Stimulated activated naive CD8-positive, alpha-beta T cell treated with anti-CD3 and anti-CD28 coated beads, Interleukin-15, Interleukin-2, amounts not matched to agents 100 U/mL and 50 U/mL, for 24 hours (primary cell): ENCODE data around the gene SKAP1.
A peak's percentile ranks its signal among the peaks of the same experiment; 100 is the strongest.

Source experiments
- ATAC-seq: fragments of 150-1000 bp; cut with Tn5 transposase; one replicate; pipeline ENCODE4 v1.10.0; 2021
- DNase-seq: peaks from one replicate; pipeline ENCODE4 v3.0.0; 2021

Gene SKAP1

DNA sequence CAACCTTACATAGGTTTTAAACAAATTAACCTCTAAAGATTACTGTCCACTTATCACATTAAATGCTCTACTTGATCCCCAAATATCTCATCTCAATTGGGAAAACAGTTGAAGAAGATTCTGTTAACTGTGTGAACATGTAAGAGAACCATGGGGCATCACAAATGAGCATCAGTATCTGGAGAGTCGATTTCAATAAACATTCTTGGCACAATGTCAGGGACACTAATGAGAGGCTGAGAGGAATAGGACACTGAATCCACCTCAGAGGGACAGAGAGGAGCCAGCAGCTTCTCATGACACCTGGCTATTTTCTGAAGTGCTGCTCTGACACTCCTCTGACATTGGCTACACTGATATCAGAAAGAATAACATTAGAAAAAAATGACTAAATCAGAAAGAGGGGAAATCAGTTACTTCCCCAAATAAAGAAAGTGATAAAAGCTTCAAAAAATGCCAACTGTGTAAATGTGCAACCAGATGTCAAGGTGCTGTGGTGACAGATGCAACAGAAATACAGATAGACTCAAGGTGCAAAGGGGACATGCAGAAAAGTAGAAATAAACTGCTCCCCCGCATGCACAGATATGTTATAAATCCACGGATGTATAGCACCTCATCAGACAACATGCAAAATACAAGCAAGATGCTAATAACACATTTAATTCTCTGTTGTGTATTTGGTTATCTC, 255.0 kb downstream of the SKAP1 start:
- DNase-seq (no peak), ATAC-seq (no peak)

DNA sequence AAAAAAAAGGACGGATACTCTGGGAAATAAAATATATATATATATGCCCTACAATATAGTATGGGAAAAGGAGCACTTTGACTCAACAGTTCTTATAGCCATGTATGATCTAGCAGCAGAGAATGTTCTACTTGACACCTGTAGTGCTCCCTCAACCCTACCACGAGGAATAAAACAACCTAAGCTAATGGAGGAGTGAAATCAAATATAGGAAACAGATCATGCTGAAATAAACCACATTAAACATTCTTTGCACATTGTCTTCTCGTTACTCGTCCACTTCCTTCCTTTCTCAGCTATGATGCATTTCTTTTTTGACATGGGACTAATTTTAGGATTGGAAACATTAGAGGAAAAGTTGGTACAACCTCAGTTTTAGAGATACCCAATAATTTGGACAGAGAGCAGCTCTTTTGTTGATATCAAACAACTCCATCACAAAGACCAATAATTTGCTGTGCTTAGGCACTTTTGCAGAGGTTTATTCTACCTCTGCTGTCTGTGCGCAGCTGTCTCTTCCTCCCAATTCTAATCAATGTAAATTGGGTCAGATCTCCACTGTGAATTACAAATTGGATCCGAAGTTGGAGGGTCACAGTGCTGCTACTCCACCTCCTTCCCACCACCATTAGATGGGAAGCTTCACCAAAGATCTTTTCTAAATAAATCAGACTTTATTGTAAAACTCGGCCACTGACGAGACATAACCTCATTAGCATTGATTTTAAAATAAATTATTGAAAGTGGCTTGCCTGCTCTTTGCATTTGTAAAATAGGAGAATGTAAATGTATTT, 256.6 kb downstream of the SKAP1 start:
- ATAC-seq: no peak
- no peak for DNase-seq

DNA sequence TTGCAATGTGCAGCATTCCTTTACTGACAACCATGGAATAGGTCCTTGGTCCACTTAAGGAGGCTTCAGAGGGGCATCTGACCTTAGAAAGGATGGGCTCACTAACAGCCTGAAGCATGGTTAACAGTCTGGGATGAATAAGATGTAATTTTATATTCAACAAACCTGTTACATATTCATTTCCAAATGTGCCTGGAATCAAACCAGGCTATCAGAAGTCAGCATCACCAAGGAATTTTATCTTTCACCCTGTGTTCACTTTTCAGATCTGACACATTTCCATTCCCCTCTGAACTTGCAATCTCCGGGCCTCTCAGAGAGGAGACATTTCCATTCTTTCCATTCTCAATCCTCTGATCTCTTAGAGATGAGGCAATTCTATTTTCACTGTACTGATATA, 260.1 kb downstream of the SKAP1 start:
- DNase-seq (no peak), ATAC-seq (no peak)

- ATAC-seq (no peak), DNase-seq (no peak)
These were observed 266.2 kb downstream of the SKAP1 start for GRCh38 chr17:48163809-48164208.

- DNase-seq (no peak), ATAC-seq (no peak)
These were observed 267.0 kb downstream of the SKAP1 start for GRCh38 chr17:48162946-48163506.

DNA sequence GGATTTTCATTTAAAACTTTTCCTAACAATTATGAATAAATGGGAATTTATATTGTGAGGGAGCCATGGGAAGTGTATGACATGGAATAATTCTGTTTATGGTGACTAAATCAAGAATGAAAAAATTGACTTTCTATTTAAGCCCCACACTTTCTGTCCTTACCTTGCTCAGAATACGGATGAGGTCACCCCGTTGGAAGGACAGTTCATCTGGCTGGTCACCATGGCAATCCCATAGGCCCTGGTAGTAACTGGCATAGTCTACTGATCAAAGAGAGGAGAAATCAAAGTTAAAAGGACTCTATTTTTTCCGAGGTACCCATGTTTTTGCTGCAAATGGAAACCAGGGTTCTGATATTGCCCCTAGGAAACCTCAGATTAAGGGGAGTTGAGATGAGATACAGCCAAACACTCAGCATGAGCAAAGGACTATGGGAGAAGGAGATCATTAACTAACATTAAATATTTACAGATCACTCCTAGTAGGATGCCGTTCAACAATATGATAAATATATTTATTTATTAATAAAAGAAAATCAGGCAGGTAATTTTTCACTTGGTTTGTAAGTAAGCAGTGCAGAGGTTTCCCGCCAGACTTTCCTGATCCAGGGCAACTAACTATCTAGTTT, 267.6 kb downstream of the SKAP1 start:
- DNase-seq (no peak), ATAC-seq (no peak)

GRCh38 chr17:48161127-48161905, 268.7 kb downstream of the SKAP1 start:
- DNase-seq (no peak), ATAC-seq (no peak)

GRCh38 chr17:48160177-48161081, 269.6 kb downstream of the SKAP1 start:
- DNase-seq (no peak), ATAC-seq (no peak)

DNA sequence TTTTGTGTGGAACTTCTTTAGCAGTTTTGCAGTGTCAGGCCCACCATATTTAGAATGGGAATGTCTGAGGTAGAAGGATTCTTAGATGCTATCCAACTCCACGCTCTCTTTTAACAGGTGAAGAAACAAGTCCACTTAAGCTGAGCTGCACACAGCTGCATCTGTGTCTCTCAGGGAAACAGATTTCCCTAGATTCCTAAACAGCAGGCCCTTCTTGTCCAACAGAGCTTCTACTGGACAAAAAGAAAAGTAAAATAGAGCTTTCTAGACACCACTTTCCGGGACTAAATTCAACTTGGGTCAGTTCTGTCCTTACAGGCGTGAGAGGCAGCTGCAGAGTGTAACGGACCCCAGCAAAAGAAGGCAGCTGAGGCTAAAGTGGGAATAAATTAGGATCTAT, 270.8 kb downstream of the SKAP1 start:
- no peak for ATAC-seq
- no peak for DNase-seq

DNA sequence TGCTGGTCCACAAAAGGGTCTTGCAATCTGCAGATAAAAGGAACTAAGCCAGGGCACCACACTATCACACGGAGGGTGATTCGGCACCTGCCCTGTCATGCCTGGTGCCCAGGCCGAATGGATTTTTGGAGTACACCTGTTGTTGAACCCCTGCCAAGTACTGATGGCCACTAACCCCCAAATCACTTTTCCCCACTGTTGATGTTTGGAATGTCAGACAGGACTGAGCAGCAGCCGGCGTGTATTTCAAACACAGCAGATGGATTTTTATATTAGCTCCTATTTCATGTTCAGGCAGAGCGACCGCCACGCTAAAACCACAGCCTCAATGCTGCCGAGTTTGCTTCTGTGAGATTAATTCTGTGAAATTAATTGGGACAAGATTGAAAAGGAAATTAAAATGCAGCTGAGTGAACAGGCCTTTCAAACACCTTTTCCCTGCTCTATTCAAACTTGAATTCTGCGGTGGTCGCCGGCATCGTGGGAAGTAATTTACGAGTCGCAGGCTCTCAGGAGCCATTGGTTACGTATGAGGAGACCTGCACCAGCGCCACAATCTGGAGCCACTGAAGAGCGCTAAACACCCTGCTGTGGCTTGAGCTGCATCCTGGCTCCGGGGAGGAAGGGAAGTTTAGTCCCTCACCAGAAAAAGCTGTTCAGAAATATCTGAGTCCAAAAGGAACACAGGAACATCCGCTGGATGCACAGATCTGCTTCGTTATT, 274.0 kb downstream of the SKAP1 start:
- no peak for DNase-seq
- ATAC-seq: no peak

- ATAC-seq: no peak
- DNase-seq: peak; percentile 15
These were observed 276.2 kb downstream of the SKAP1 start for GRCh38 chr17:48153691-48154358.

DNA sequence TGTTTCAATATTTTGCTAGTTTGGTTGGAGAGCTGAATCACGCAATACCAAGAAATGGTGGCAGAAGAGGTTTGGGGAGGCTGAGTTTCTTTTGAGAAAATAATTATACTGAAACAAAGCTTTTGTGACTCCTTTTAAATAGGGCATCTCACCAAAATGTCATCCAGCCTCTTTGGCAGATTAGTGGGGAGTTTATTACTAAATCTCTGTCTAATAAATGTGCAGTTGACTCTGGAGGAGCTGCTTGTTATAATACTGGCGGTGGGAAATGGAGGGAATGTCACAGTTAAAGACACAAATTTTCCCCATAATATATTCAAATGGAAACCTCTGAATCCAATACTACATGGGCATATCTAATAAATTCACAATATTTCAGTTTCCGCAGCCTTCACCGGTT, 277.7 kb downstream of the SKAP1 start:
- DNase-seq (no peak), ATAC-seq (no peak)

- no peak for DNase-seq
- ATAC-seq: no peak
These were observed 278.8 kb downstream of the SKAP1 start for GRCh38 chr17:48151220-48151619.

DNA sequence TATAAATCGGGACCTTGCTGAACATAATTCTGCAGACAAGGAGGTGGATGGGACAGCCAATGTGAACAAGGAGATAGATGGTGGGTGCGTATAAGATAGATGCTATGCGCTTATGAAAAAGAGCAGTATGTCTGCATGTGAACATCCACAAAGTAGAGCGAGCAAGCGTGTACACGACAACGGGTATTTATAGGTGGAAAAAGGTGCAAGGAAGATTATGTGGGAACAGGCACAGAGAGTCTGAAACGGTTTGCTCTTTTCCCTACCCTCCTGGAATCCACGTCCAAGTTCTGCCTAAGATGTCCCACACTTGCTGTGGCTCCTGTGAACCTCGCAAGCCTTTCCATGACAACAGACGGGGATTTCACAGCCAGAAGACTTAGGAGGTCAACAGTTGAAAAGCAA, 279.4 kb downstream of the SKAP1 start:
- DNase-seq: no peak
- ATAC-seq: no peak

DNA sequence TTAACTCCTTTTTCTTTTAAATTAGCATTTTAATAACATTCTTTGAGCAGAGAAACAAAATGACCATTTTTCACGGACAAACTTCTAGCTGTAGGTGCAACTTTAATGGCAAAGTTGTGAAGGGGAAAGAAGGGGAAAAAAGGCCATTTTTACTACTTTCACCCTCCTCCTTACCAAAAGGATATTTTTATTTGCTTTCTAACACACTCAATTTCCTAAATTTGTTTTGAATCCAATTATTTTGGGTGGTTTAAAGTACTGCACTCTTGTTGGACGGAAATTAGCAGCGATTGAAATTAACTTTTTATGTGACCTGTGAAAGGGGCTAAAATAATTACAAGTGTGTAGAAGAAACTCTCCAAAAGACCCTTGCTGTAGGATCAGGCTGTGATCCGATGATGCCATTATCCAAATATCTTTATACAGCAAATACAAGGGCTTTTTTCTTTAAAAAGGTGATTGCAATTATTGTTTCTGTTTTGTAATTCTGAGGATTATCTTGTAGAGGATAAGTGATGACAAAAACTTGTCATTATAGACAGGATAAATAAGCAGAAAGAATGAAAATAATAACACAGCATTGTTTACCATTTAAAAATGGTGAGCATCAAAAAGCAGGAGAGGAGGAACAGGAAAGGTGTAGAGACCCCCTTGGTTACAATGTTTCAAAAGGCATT, 280.1 kb downstream of the SKAP1 start:
- ATAC-seq: no peak
- no peak for DNase-seq

- ATAC-seq: no peak
- no peak for DNase-seq
These were observed 280.9 kb downstream of the SKAP1 start for GRCh38 chr17:48148854-48149786.

GRCh38 chr17:48148029-48148770, 281.8 kb downstream of the SKAP1 start:
- no peak for DNase-seq
- ATAC-seq: no peak
